ENCODE measurements around the gene REPIN1.

Gene REPIN1

GRCh38 chr7:150376560-150376959, 7.9 kb downstream of the REPIN1 start:
- no peak for DNase-seq (ENCODE audit: low spot score in 2 of 2)
- Mint-ChIP-seq H3K27me3 (no peaks in the 10 kb centered on the region), H3K4me1 (peaks cover 39% of the 10 kb centered on the region), H3K9me3 (no peaks in the 10 kb centered on the region), H3K27ac (ENCODE audit: low read depth) (no peak overlapping the region), H3K4me3 (no peak overlapping the region), H3K36me3 (ENCODE audit: insufficient read depth) (peaks cover 13% of the 10 kb centered on the region)
- no peak for ATAC-seq (replicated peaks; ENCODE audit: extremely low read depth, poor library complexity, severe bottlenecking)

GRCh38 chr7:150377196-150377595, 8.6 kb downstream of the REPIN1 start:
- peaks cover 12% of the 10 kb centered on the region for H3K36me3 Mint-ChIP-seq (ENCODE audit: insufficient read depth)
- ATAC-seq (replicated peaks; ENCODE audit: extremely low read depth, poor library complexity, severe bottlenecking) = no peak
- H3K4me1 Mint-ChIP-seq = peaks cover 39% of the 10 kb centered on the region
- no peaks in the 10 kb centered on the region for H3K9me3 Mint-ChIP-seq
- peak overlapping the region; percentile 85 for H3K4me3 Mint-ChIP-seq
- DNase-seq (ENCODE audit: low spot score in 2 of 2) = no peak
- H3K27me3 Mint-ChIP-seq = no peaks in the 10 kb centered on the region
- H3K27ac Mint-ChIP-seq (ENCODE audit: low read depth) = peak overlapping the region; percentile 74

- no peaks in the 10 kb centered on the region for H3K9me3 Mint-ChIP-seq
- H3K27me3 Mint-ChIP-seq = no peaks in the 10 kb centered on the region
- H3K36me3 Mint-ChIP-seq (ENCODE audit: insufficient read depth) = peaks cover 11% of the 10 kb centered on the region
- peak overlapping the region; percentile 74 for H3K27ac Mint-ChIP-seq (ENCODE audit: low read depth)
- H3K4me1 Mint-ChIP-seq = peaks cover 39% of the 10 kb centered on the region
- H3K4me3 Mint-ChIP-seq = peak overlapping the region; percentile 85
- ATAC-seq (replicated peaks; ENCODE audit: extremely low read depth, poor library complexity, severe bottlenecking) (no peak), DNase-seq (ENCODE audit: low spot score in 2 of 2) (no peak)
Measured at GRCh38 chr7:150377635-150378034, 9.0 kb downstream of the REPIN1 start.

GRCh38 chr7:150378115-150378852, 9.7 kb downstream of the REPIN1 start:
- H3K27me3 Mint-ChIP-seq = no peaks in the 10 kb centered on the region
- peaks cover 42% of the 10 kb centered on the region for H3K4me1 Mint-ChIP-seq
- DNase-seq (ENCODE audit: low spot score in 2 of 2) (peak in 1 of 2 donors; percentile 23), ATAC-seq (replicated peaks; ENCODE audit: extremely low read depth, poor library complexity, severe bottlenecking) (peak; percentile 7)
- H3K9me3 Mint-ChIP-seq = no peaks in the 10 kb centered on the region
- peak overlapping the region; percentile 74 for H3K27ac Mint-ChIP-seq (ENCODE audit: low read depth)
- peaks cover 11% of the 10 kb centered on the region for H3K36me3 Mint-ChIP-seq (ENCODE audit: insufficient read depth)
- peak overlapping the region; percentile 85 for H3K4me3 Mint-ChIP-seq

GRCh38 chr7:150378853-150379440, 10.3 kb downstream of the REPIN1 start, which contains the start of gene ZNF775:
ZNF775 (plus strand) TSS chr7:150379330; CDS start chr7:150388471, 9,141 bp downstream.
- DNase-seq (ENCODE audit: low spot score in 2 of 2) = peak; percentile 77 to 88
- Mint-ChIP-seq H3K4me1 (peaks cover 39% of the 10 kb centered on the region), H3K36me3 (ENCODE audit: insufficient read depth) (peaks cover 7% of the 10 kb centered on the region), H3K9me3 (no peaks in the 10 kb centered on the region), H3K4me3 (peak within 1 kb of the TSS; percentile 85), H3K27ac (ENCODE audit: low read depth) (peak within 1 kb of the TSS; percentile 74), H3K27me3 (no peaks in the 10 kb centered on the region)
- peak; percentile 99 for ATAC-seq (replicated peaks; ENCODE audit: extremely low read depth, poor library complexity, severe bottlenecking)

- no peaks in the 10 kb centered on the region for H3K27me3 Mint-ChIP-seq
- no peaks in the 10 kb centered on the region for H3K9me3 Mint-ChIP-seq
- DNase-seq (ENCODE audit: low spot score in 2 of 2) = no peak
- peaks cover 7% of the 10 kb centered on the region for H3K36me3 Mint-ChIP-seq (ENCODE audit: insufficient read depth)
- peak; percentile 25 for ATAC-seq (replicated peaks; ENCODE audit: extremely low read depth, poor library complexity, severe bottlenecking)
- H3K4me3 Mint-ChIP-seq = peak overlapping the region; percentile 85
- H3K4me1 Mint-ChIP-seq = peaks cover 39% of the 10 kb centered on the region
- peak overlapping the region; percentile 68 for H3K27ac Mint-ChIP-seq (ENCODE audit: low read depth)
Measured at GRCh38 chr7:150379441-150380379, 11.1 kb downstream of the REPIN1 start.

- H3K9me3 Mint-ChIP-seq = no peaks in the 10 kb centered on the region
- H3K4me1 Mint-ChIP-seq = peaks cover 39% of the 10 kb centered on the region
- ATAC-seq (replicated peaks; ENCODE audit: extremely low read depth, poor library complexity, severe bottlenecking) (no peak), DNase-seq (ENCODE audit: low spot score in 2 of 2) (no peak)
- H3K36me3 Mint-ChIP-seq (ENCODE audit: insufficient read depth) = peaks cover 7% of the 10 kb centered on the region
- no peak overlapping the region for H3K27ac Mint-ChIP-seq (ENCODE audit: low read depth)
- peak overlapping the region; percentile 85 for H3K4me3 Mint-ChIP-seq
- no peaks in the 10 kb centered on the region for H3K27me3 Mint-ChIP-seq
Measured at GRCh38 chr7:150380463-150380862, 11.8 kb downstream of the REPIN1 start.

- no peaks in the 10 kb centered on the region for H3K9me3 Mint-ChIP-seq
Measured at GRCh38 chr7:150381096-150381495, 12.5 kb downstream of the REPIN1 start.

GRCh38 chr7:150381785-150382122, 13.1 kb downstream of the REPIN1 start:
- DNase-seq (ENCODE audit: low spot score in 2 of 2) (no peak), ATAC-seq (replicated peaks; ENCODE audit: extremely low read depth, poor library complexity, severe bottlenecking) (no peak)
- no peak overlapping the region for H3K4me3 Mint-ChIP-seq
- peaks cover 32% of the 10 kb centered on the region for H3K4me1 Mint-ChIP-seq
- H3K27ac Mint-ChIP-seq (ENCODE audit: low read depth) = no peak overlapping the region
- H3K27me3 Mint-ChIP-seq = no peaks in the 10 kb centered on the region
- peaks cover 4% of the 10 kb centered on the region for H3K36me3 Mint-ChIP-seq (ENCODE audit: insufficient read depth)
- no peaks in the 10 kb centered on the region for H3K9me3 Mint-ChIP-seq

More at GRCh38 chr7:150381096-150381495, 12.5 kb downstream of the REPIN1 start:
- Mint-ChIP-seq H3K27me3 (no peaks in the 10 kb centered on the region), H3K4me3 (no peak overlapping the region), H3K27ac (ENCODE audit: low read depth) (no peak overlapping the region), H3K4me1 (peaks cover 35% of the 10 kb centered on the region), H3K36me3 (ENCODE audit: insufficient read depth) (peaks cover 7% of the 10 kb centered on the region)
- no peak for DNase-seq (ENCODE audit: low spot score in 2 of 2)
- ATAC-seq (replicated peaks; ENCODE audit: extremely low read depth, poor library complexity, severe bottlenecking) = no peak

- Mint-ChIP-seq H3K4me1 (peaks cover 32% of the 10 kb centered on the region), H3K36me3 (ENCODE audit: insufficient read depth) (peaks cover 4% of the 10 kb centered on the region), H3K27me3 (no peaks in the 10 kb centered on the region), H3K4me3 (no peak overlapping the region), H3K27ac (ENCODE audit: low read depth) (no peak overlapping the region), H3K9me3 (no peaks in the 10 kb centered on the region)
- ATAC-seq (replicated peaks; ENCODE audit: extremely low read depth, poor library complexity, severe bottlenecking) (no peak), DNase-seq (ENCODE audit: low spot score in 2 of 2) (no peak)
Measured at GRCh38 chr7:150382123-150382843, 13.7 kb downstream of the REPIN1 start.

- no peaks in the 10 kb centered on the region for H3K9me3 Mint-ChIP-seq
- peaks cover 26% of the 10 kb centered on the region for H3K4me1 Mint-ChIP-seq
- no peak overlapping the region for H3K27ac Mint-ChIP-seq (ENCODE audit: low read depth)
- no peaks in the 10 kb centered on the region for H3K27me3 Mint-ChIP-seq
- ATAC-seq (replicated peaks; ENCODE audit: extremely low read depth, poor library complexity, severe bottlenecking) (no peak), DNase-seq (ENCODE audit: low spot score in 2 of 2) (no peak)
- peaks cover 4% of the 10 kb centered on the region for H3K36me3 Mint-ChIP-seq (ENCODE audit: insufficient read depth)
- H3K4me3 Mint-ChIP-seq = no peak overlapping the region
Measured at GRCh38 chr7:150382844-150383225, 14.2 kb downstream of the REPIN1 start.

All from central memory CD8-positive, alpha-beta T cell (primary cell).